ENCODE measurements around the gene LTBP1. TPM values are rescaled to one million over a fixed set of nuclear protein-coding genes. Genes with fewer than 3 reads are reported as not detected.

Gene LTBP1
- total and polyA plus RNA-seq, 2 experiments from 2014 or later: 15.7 to 49.8 TPM

DNA sequence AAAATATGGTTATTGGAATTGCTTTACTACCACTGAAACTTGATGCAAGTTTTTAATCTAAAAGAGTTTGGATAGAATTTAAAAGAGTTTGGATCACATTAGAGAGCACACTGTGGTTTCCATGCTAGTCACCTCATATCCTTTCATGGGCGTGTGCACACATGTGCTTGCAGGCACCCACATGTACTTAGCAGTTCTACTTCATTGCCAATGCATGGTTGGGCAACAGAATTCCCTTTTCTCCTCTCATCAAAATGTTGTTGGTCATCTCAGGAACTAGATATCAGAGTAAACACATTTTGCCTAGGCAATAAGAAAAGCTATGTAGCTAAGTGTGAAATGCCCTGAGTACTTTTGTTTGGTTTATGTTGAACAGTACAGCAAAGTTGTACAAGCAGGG is 275.6 kb downstream of the LTBP1 start (continued):
- TF ChIP-seq ETS1 (IDR thresholded peaks at IDR 0.05) (no peak), EZH2phosphoT487 (IDR thresholded peaks at IDR 0.05; ENCODE audit: unreplicated experiment) (no peak), NANOG (IDR thresholded peaks at IDR 0.05; ENCODE audit: borderline replicate concordance) (no peak), CTCF (conservative IDR thresholded peaks at IDR 0.05; ENCODE audit: low read depth in 2 of 2) (no peak)

- H3K4me1 Mint-ChIP-seq: peaks cover 18% of the 10 kb centered on the region
- H3K36me3 Mint-ChIP-seq (ENCODE audit: low read depth): peaks cover 6% of the 10 kb centered on the region
- H3K4me3 ChIP-seq: no peak overlapping the region
- H3K9me3 Mint-ChIP-seq: no peaks in the 10 kb centered on the region
- no peak overlapping the region for H3K4me2 ChIP-seq
- H3F3A ChIP-seq (replicated peaks; ENCODE audit: low read depth): no peaks in the 10 kb centered on the region
- no peak for DNase-seq (ENCODE audit: low spot score)
- peaks cover 13% of the 10 kb centered on the region; the same call in 1 of the 2 replicates for H3K4me1 ChIP-seq (ENCODE audit: insufficient read depth)
- no peak for ATAC-seq
- H3K27ac Mint-ChIP-seq: no peak overlapping the region
- H3K27me3 ChIP-seq (ENCODE audit: insufficient read depth): no peaks in the 10 kb centered on the region
- no peak overlapping the region for H2AFZ ChIP-seq
- no peaks in the 10 kb centered on the region for H3K9me2 ChIP-seq (ENCODE audit: insufficient read depth)
- no peaks in the 10 kb centered on the region for H4K20me1 ChIP-seq (replicated peaks; ENCODE audit: insufficient read depth)
- no peak overlapping the region for H3K4me3 Mint-ChIP-seq
- H3K27me3 Mint-ChIP-seq (ENCODE audit: insufficient read depth, low read depth, poor library complexity): no peaks in the 10 kb centered on the region
- H3K36me3 ChIP-seq (ENCODE audit: insufficient read depth): no peaks in the 10 kb centered on the region
- H3K79me2 ChIP-seq (replicated peaks; ENCODE audit: insufficient read depth): no peaks in the 10 kb centered on the region
- no peak overlapping the region for H3K27ac ChIP-seq (ENCODE audit: low read depth)
- no peak for TF ChIP-seq JUNB (IDR thresholded peaks at IDR 0.05; ENCODE audit: unreplicated experiment)
- no peak for TF ChIP-seq CREB1 (CRISPR knock-in tag; IDR thresholded peaks at IDR 0.05; ENCODE audit: low read depth)
- TF ChIP-seq, protein P1, sequence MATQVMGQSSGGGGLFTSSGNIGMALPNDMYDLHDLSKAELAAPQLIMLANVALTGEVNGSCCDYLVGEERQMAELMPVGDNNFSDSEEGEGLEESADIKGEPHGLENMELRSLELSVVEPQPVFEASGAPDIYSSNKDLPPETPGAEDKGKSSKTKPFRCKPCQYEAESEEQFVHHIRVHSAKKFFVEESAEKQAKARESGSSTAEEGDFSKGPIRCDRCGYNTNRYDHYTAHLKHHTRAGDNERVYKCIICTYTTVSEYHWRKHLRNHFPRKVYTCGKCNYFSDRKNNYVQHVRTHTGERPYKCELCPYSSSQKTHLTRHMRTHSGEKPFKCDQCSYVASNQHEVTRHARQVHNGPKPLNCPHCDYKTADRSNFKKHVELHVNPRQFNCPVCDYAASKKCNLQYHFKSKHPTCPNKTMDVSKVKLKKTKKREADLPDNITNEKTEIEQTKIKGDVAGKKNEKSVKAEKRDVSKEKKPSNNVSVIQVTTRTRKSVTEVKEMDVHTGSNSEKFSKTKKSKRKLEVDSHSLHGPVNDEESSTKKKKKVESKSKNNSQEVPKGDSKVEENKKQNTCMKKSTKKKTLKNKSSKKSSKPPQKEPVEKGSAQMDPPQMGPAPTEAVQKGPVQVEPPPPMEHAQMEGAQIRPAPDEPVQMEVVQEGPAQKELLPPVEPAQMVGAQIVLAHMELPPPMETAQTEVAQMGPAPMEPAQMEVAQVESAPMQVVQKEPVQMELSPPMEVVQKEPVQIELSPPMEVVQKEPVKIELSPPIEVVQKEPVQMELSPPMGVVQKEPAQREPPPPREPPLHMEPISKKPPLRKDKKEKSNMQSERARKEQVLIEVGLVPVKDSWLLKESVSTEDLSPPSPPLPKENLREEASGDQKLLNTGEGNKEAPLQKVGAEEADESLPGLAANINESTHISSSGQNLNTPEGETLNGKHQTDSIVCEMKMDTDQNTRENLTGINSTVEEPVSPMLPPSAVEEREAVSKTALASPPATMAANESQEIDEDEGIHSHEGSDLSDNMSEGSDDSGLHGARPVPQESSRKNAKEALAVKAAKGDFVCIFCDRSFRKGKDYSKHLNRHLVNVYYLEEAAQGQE (IDR thresholded peaks at IDR 0.05; ENCODE audit: unreplicated experiment): no peak
- no peak for TF ChIP-seq STAT1 (IDR thresholded peaks at IDR 0.05; ENCODE audit: unreplicated experiment)
- TF ChIP-seq ZNF114 (CRISPR knock-in tag; IDR thresholded peaks at IDR 0.05): no peak
- no peak for TF ChIP-seq ZNF462 (CRISPR knock-in tag; IDR thresholded peaks at IDR 0.05)
- no peak for TF ChIP-seq ETS1 (IDR thresholded peaks at IDR 0.05)
Measured at GRCh38 chr2:33223856-33224255, 277.1 kb downstream of the LTBP1 start.

Measured in GM23338 (cell line).